ENCODE results near the gene MRI1. TPM values are rescaled to one million over a fixed set of nuclear protein-coding genes. Genes with fewer than 3 reads are reported as not detected.

MRI1 gene
- total RNA-seq, 1 experiment from 2014 or later = 29.9 TPM

GRCh38 chr19:13784731-13785452, 20.6 kb downstream of the MRI1 start:
- ATAC-seq (peak; percentile 87), DNase-seq (ENCODE audit: low spot score) (peak; percentile 84)
- Mint-ChIP-seq H3K36me3 (no peaks in the 10 kb centered on the region), H3K9me3 (no peaks in the 10 kb centered on the region), H3K27ac (peak overlapping the region; percentile 64; the same call in 1 of the 2 replicates), H3K4me1 (peaks cover 14% of the 10 kb centered on the region), H3K27me3 (ENCODE audit: low read depth) (no peaks in the 10 kb centered on the region), H3K4me3 (peak overlapping the region; percentile 8; the same call in 1 of the 2 replicates)
- ChIA-PET CTCF (interaction anchor here (0.6 to 3.5 kb wide), 19 partner anchors 9 to 274 kb away, joined by 3 to 70 read pairs (median 4); partner anchors contain the start of genes C19orf53, MRI1 and ZSWIM4), POLR2A (interaction anchor here (0.7 kb wide), 1 partner anchor 92 kb away, joined by 3 read pairs; no protein-coding TSS in a partner anchor)
- TF ChIP-seq CTCF (IDR thresholded peaks at IDR 0.05) (0 out of 2 replicates have a peak, but pooled peaks have one; percentile 11), ESRRA (CRISPR knock-in tag; IDR thresholded peaks at IDR 0.05; ENCODE audit: borderline replicate concordance) (no peak), TCF7 (CRISPR knock-in tag; IDR thresholded peaks at IDR 0.05; ENCODE audit: low read depth) (no peak), SP1 (CRISPR knock-in tag; conservative IDR thresholded peaks at IDR 0.05) (0 out of 2 replicates have a peak, but pooled peaks have one; percentile 11), ZNF423 (CRISPR knock-in tag; IDR thresholded peaks at IDR 0.05) (peak; percentile 93)

- H3K27me3 Mint-ChIP-seq (ENCODE audit: low read depth) = no peaks in the 10 kb centered on the region
Measured at GRCh38 chr19:13788991-13789390, 24.7 kb downstream of the MRI1 start.

More at GRCh38 chr19:13788991-13789390, 24.7 kb downstream of the MRI1 start:
- H3K27ac Mint-ChIP-seq = no peak overlapping the region
- ATAC-seq (no peak), DNase-seq (ENCODE audit: low spot score) (no peak)
- TF ChIP-seq ETV6 (CRISPR knock-in tag; IDR thresholded peaks at IDR 0.05) = no peak
- no peak for TF ChIP-seq PREB (CRISPR knock-in tag; IDR thresholded peaks at IDR 0.05; ENCODE audit: borderline replicate concordance)
- TF ChIP-seq TEAD4 (CRISPR knock-in tag; IDR thresholded peaks at IDR 0.05) = no peak
- no peak for TF ChIP-seq ARID4B (CRISPR knock-in tag; IDR thresholded peaks at IDR 0.05; ENCODE audit: borderline replicate concordance)
- no peak for TF ChIP-seq CDX4 (CRISPR knock-in tag; IDR thresholded peaks at IDR 0.05; ENCODE audit: borderline replicate concordance)
- no peak for TF ChIP-seq IRF2 (CRISPR knock-in tag; IDR thresholded peaks at IDR 0.05; ENCODE audit: borderline replicate concordance, low read depth)
- no peak for TF ChIP-seq ZNF263 (CRISPR knock-in tag; IDR thresholded peaks at IDR 0.05; ENCODE audit: low read depth)
- no peaks in the 10 kb centered on the region for H3K36me3 Mint-ChIP-seq
- POLR2A ChIA-PET = no interaction called here
- CTCF ChIA-PET = interaction anchor here (1.0 to 2.7 kb wide), 2 partner anchors 29 to 74 kb away, joined by 3 to 13 read pairs; no protein-coding TSS in a partner anchor
- H3K4me3 Mint-ChIP-seq = no peak overlapping the region
- H3K4me1 Mint-ChIP-seq = peaks cover 9% of the 10 kb centered on the region
- H3K9me3 Mint-ChIP-seq = no peaks in the 10 kb centered on the region
